Mucosa of gallbladder (tissue), 1 donor: ENCODE measurements around the gene TANC1. TPM values are rescaled to one million over a fixed set of nuclear protein-coding genes. Genes with fewer than 3 reads are reported as not detected.
"Not testable (repeated sequence)": the region's sequence is repeated elsewhere in the genome, so short reads cannot be mapped to it uniquely, and the experiment has no call there.

Experiments
- DNase-seq: peaks from one replicate; pipeline ENCODE4 v3.0.0-alpha.2; 2020; ENCODE audit warnings: low spot score
- total RNA-seq: library from RNA; stranded (reverse); gene quantifications from one replicate; pipeline ENCODE4 v1.2.1, GENCODE V29; 2021
- donor health status: DM: no; HTN: no; CAD: no.

TANC1 gene
- total RNA-seq, 1 donor from 2014 or later = 40.1 TPM

GRCh38 chr2:159088906-159089305 lies 120.5 kb downstream of the TANC1 start:
- DNase-seq = no peak

DNA sequence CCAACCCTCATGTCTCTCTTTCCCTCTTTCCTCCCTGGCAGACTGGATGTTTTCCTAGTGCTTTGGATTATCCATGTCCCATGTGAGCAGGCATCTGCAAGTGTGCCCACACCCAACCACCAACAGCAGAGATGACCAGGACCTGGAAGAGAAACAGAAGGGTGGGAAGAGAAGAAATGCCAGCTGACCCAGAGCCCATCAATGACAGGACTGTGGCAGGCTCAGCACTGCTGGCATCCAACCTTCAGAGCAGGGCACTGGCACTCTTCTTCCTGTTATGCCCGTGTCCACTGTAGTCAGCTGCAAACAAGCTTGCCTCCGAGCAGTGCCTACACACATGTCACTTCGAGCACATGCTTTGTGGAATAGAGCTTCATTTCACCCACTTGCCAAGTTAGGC lies 121.1 kb downstream of the TANC1 start:
- DNase-seq = no peak

DNA sequence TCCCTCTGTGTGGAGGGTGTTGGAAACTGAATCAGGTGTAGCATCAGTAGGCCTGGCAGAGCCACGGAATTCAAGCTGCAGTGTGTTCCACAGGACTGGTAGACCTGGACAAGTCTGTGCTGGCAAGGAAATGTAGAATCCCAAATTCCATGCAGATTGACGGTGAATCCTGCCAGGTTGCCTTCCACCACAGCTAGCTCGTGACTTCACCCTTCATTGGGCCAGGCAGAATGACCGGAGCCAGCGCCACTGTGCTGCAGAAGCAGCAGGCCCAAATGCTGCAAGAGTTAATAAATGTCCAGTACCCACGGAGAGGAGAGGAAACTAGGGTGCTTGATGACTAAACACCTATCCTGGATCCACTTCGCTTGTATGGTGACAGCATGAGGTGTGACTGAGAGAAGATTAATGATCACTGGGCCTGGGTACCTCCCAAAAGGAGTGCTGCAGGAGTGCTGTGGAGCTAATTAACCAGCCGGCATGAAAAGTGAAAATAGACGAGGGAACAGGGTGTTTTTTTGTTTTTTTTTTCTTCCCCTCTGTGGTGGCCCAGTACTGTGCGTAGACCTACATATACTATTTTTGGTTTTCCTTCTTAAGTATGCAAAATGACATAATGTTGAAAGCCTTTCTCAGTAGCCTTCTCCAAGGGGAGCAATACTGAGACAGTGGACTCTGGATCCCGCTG lies 122.2 kb downstream of the TANC1 start:
- DNase-seq = no peak

- DNase-seq = no peak
These were observed 122.9 kb downstream of the TANC1 start for GRCh38 chr2:159091381-159091780.

- no peak for DNase-seq
These were observed 123.5 kb downstream of the TANC1 start for GRCh38 chr2:159091976-159092375.

- DNase-seq = no peak
These were observed 125.1 kb downstream of the TANC1 start for GRCh38 chr2:159093497-159093896.

- peak; percentile 73 for DNase-seq
These were observed 125.8 kb downstream of the TANC1 start for GRCh38 chr2:159094173-159094737.

- DNase-seq = no peak
These were observed 127.4 kb downstream of the TANC1 start for GRCh38 chr2:159095813-159096212.

GRCh38 chr2:159096302-159096855 lies 127.9 kb downstream of the TANC1 start:
- not testable (repeated sequence) for DNase-seq

DNA sequence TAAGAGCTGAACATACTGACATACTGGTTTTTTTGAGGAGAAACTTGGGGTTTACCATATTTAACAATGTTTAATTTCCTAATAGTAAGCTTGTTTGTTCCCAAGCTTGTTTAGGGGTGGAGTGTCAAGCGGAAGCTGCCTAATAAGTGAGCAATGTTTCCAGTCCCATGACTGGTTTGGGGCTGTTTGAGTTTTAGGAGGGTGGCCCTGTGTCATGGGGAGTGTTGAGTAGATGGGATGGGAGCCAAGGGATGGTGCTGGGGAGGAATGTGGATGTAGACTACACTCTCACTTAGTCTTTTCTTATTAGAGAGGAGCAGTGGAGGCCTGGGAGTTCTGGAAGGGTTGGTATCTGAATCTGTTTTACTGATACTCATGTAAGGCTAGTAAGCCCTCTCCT lies 128.5 kb downstream of the TANC1 start:
- no peak for DNase-seq

- DNase-seq = no peak
These were observed 129.9 kb downstream of the TANC1 start for GRCh38 chr2:159098361-159098760.

GRCh38 chr2:159098921-159099411 lies 130.5 kb downstream of the TANC1 start:
- DNase-seq = no peak

- DNase-seq = no peak
These were observed 133.5 kb downstream of the TANC1 start for GRCh38 chr2:159101755-159102489.

DNA sequence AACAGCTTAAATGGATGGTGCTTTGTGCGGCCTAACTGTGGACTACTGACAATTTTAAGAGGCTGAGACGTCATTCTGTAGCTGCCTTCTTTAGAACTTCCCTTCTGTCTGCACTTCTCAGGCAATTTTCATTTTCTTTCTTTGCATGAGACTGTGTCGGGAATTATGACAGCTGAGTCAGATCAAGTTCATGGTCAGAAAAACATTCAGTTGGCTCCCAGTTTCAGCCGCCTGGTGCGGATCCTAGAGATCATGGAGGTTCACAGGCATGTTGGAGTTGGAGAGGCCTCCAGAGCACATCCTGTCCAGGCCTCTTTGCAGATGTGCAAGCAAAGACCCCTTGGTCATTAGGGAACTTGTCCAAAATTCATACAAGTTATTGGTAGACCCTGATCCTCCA lies 135.0 kb downstream of the TANC1 start:
- DNase-seq = no peak

GRCh38 chr2:159106109-159106508 lies 137.7 kb downstream of the TANC1 start:
- DNase-seq = no peak

DNA sequence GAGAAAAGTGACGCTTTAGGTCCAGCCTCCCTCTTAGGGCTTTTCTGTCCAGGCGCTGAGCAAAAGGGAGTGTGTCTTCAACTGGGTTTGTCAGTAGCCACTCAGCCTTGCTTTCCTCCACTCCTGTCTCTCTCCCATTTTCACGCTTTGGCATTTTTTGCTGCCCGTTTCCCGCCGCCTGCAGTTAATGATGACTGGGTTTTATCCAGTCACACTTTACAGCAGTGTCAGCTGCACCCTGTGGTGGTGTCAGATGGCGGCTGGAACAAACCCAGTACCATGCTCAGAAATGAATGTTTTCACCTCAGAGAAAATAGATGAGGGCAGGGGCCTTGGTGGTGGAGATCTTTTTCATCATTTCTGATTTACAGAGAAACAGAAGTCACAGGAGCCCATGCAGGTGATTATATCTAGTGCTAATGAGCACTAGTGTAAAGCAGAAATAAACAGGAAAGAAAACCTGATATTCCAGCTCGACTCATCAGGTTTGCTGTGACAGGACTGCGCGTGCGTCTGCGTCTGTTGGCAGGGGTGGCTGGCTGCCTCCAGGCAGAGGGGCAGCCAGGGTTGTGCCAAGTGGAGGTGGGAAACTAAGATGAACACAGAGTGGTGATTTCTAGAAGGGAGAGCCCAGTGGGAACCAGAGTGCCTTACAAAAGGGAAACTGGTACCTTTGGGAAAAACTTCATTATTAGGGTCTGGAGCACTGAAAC lies 139.9 kb downstream of the TANC1 start:
- no peak for DNase-seq

DNA sequence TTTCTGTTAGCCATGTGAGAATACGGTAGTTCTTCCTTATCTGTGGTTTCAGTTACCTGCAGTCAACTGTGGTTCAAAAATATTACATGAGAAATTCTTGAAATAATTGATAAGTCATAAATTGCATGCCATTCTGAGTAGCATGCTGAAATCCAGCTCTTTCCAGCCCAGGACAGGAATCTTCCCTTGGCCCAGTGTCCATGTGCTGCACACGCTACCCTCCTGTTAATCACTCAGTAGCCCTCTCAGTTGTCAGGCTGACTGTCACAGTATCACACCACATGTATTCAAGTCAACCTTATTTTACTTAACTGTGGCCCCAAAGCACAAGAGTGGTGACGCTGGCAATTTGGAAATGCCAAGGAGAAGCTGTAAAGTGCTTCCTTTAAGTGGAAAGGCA lies 141.1 kb downstream of the TANC1 start:
- no peak for DNase-seq

GRCh38 chr2:159110784-159111183 lies 142.3 kb downstream of the TANC1 start:
- DNase-seq = no peak

DNA sequence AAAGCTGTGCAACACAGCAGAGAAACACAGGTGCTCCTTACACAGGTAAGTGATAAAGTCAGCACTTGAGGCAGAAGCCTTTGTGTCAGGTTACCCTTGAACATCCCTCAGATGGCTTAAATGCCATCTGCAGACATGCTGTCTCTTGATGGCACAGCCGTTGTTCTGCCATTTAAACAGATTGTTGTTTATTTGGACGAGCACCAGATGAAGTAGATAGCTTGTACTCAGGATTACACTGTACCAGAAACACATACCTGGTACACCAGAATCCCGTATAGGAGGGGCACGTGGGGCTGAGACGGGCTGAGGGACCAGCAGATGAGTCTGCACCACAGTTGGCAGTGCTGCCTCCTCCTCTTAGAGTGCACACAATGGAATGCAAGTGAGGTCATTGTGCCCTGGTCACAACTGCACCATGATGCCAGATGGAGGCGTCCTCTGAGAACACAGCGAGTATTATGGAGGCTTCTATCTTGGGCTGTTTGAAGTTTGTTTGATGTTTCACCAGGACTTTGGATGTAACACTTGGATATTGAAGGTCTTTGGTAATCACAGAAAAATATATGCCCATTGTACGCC lies 143.0 kb downstream of the TANC1 start:
- no peak for DNase-seq

DNA sequence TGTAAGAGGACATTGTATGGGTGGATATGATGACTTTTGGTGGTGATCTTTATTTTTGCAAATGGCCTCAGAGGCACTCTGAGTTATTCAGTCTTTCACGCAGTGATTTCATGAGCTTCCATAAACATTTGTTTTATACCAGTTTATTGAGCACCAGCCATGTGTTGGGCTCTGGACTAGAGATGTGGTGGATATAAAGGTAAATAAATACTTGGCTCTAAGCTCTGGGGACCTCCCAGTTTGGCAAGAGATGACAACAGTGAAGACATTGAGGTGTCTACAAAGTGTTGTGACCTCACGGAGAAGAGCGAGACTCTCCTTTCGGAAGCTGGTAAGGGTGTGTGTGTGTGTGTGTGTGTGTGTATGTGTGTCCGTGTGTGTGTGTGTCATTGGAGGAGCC lies 146.4 kb downstream of the TANC1 start:
- no peak for DNase-seq

DNA sequence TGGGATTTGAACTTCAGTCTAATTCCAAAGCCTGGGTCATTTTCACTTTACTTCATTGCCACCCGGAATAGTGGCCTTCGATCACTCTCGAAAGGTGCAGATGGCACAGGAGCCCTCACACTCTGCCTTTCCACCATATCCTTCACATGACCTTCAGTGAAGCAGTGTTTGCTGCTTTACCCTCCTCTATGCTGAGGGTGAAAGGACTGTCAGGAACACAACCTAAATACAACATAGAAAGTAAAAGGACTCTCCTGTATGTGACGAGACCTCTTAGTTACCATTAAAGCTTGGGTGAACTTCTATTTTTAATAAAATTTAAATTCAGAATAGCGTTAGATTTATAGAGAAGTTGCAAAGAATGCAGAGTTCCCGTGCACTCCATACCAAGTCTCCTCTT lies 148.5 kb downstream of the TANC1 start:
- no peak for DNase-seq

GRCh38 chr2:159117658-159118057 lies 149.2 kb downstream of the TANC1 start:
- no peak for DNase-seq
